SK-N-SH (cell line): ENCODE results near the gene FFAR2.

Source experiments
- EP300 ChIP-seq, 2 experiments: IDR thresholded peaks; 2 replicates each; pipeline versions ENCODE4 v1.4.0 to v1.6.1; 2012; ENCODE audit warnings: borderline replicate concordance in 1 of 2, low read depth in 1 of 2, low read length in 1 of 2
- FOSL2 ChIP-seq: IDR thresholded peaks from 2 replicates; pipeline ENCODE4 v1.4.0; 2012; ENCODE audit warnings: low read depth, mild to moderate bottlenecking, moderate library complexity, borderline replicate concordance
- FOXJ3 ChIP-seq: sonication (generic); formaldehyde crosslinking; IDR thresholded peaks from 2 replicates; pipeline ENCODE4 v1.5.1; 2020; ENCODE audit warnings: mild to moderate bottlenecking, missing genetic modification reagents
- NFIC ChIP-seq: IDR thresholded peaks from 2 replicates; pipeline ENCODE4 v1.4.0; 2012; ENCODE audit warnings: borderline replicate concordance
- POLR2AphosphoS5 ChIP-seq: IDR thresholded peaks from 2 replicates; pipeline ENCODE4 v1.6.1; 2012; ENCODE audit warnings: low read depth, low read length
- RCOR1 ChIP-seq: fragments of 150-350 bp; IDR thresholded peaks from 2 replicates; pipeline ENCODE4 v1.6.1; 2017; ENCODE audit warnings: antibody characterized with exemption, low read length
- TAF1 ChIP-seq: IDR thresholded peaks from 2 replicates; pipeline ENCODE4 v1.6.1; 2012; ENCODE audit warnings: low read depth, mild to moderate bottlenecking, low read length, moderate library complexity, borderline replicate concordance
- TF ChIP-seq, protein P1 (sequence below): fragments of 200-600 bp; sonication (generic); IDR thresholded peaks from 2 replicates; pipeline ENCODE4 v1.6.1; 2017; ENCODE audit warnings: antibody characterized with exemption, mild to moderate bottlenecking, moderate library complexity
- TF ChIP-seq, protein P2 (sequence below): IDR thresholded peaks from 2 replicates; pipeline ENCODE4 v1.6.1; 2012; ENCODE audit warnings: mild to moderate bottlenecking, low read depth, low read length, moderate library complexity
- TF ChIP-seq, protein P3 (sequence below): fragments of 150-350 bp; IDR thresholded peaks from 2 replicates; pipeline ENCODE4 v1.6.1; 2017; ENCODE audit warnings: antibody characterized with exemption, low read length, low read depth, borderline replicate concordance

DNA sequence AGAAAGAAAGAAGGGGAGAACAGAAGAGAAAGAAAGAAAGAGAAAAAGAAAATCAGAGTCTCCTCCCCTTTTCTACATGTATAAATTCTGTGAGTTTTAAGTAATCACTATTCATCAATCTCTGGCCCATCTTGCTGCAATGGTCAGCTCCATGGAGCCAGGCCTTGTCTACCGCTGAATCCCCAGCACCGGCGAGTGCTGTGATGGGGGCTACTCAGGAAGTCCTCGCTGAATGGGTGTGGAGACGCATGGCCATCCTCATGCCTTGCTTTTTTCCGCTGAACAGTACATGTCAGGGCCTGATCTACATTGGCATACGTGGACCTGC is 47.3 kb upstream of the FFAR2 start:
- TF ChIP-seq, protein P1, sequence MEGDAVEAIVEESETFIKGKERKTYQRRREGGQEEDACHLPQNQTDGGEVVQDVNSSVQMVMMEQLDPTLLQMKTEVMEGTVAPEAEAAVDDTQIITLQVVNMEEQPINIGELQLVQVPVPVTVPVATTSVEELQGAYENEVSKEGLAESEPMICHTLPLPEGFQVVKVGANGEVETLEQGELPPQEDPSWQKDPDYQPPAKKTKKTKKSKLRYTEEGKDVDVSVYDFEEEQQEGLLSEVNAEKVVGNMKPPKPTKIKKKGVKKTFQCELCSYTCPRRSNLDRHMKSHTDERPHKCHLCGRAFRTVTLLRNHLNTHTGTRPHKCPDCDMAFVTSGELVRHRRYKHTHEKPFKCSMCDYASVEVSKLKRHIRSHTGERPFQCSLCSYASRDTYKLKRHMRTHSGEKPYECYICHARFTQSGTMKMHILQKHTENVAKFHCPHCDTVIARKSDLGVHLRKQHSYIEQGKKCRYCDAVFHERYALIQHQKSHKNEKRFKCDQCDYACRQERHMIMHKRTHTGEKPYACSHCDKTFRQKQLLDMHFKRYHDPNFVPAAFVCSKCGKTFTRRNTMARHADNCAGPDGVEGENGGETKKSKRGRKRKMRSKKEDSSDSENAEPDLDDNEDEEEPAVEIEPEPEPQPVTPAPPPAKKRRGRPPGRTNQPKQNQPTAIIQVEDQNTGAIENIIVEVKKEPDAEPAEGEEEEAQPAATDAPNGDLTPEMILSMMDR = no peak
- TF ChIP-seq NFIC (no peak), POLR2AphosphoS5 (no peak), RCOR1 (no peak), TAF1 (no peak), EP300 (IDR thresholded peaks at IDR 0.05; ENCODE audit: borderline replicate concordance in 1 of 2, low read depth in 1 of 2, low read length in 1 of 2) (no peak), FOXJ3 (CRISPR knock-in tag) (no peak), FOSL2 (no peak)
- TF ChIP-seq, protein P2, sequence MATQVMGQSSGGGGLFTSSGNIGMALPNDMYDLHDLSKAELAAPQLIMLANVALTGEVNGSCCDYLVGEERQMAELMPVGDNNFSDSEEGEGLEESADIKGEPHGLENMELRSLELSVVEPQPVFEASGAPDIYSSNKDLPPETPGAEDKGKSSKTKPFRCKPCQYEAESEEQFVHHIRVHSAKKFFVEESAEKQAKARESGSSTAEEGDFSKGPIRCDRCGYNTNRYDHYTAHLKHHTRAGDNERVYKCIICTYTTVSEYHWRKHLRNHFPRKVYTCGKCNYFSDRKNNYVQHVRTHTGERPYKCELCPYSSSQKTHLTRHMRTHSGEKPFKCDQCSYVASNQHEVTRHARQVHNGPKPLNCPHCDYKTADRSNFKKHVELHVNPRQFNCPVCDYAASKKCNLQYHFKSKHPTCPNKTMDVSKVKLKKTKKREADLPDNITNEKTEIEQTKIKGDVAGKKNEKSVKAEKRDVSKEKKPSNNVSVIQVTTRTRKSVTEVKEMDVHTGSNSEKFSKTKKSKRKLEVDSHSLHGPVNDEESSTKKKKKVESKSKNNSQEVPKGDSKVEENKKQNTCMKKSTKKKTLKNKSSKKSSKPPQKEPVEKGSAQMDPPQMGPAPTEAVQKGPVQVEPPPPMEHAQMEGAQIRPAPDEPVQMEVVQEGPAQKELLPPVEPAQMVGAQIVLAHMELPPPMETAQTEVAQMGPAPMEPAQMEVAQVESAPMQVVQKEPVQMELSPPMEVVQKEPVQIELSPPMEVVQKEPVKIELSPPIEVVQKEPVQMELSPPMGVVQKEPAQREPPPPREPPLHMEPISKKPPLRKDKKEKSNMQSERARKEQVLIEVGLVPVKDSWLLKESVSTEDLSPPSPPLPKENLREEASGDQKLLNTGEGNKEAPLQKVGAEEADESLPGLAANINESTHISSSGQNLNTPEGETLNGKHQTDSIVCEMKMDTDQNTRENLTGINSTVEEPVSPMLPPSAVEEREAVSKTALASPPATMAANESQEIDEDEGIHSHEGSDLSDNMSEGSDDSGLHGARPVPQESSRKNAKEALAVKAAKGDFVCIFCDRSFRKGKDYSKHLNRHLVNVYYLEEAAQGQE = no peak
- TF ChIP-seq, protein P3, sequence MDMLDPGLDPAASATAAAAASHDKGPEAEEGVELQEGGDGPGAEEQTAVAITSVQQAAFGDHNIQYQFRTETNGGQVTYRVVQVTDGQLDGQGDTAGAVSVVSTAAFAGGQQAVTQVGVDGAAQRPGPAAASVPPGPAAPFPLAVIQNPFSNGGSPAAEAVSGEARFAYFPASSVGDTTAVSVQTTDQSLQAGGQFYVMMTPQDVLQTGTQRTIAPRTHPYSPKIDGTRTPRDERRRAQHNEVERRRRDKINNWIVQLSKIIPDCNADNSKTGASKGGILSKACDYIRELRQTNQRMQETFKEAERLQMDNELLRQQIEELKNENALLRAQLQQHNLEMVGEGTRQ = no peak
